GM12891 (cell line): Measurements from ENCODE around the gene IQGAP2.

ENCODE experiments used
- POLR2A ChIP-seq: IDR thresholded peaks from 2 replicates; pipeline ENCODE4 v1.6.1; 2011; ENCODE audit warnings: low read depth, low read length, control low read depth
- POLR2AphosphoS5 ChIP-seq: IDR thresholded peaks from 2 replicates; pipeline ENCODE4 v1.6.1; 2011; ENCODE audit warnings: low read depth, low read length, control low read depth
- TAF1 ChIP-seq: IDR thresholded peaks from 2 replicates; pipeline ENCODE4 v1.6.1; 2011; ENCODE audit warnings: low read depth, low read length, control low read depth

GRCh38 chr5:76389513-76390154 lies 13.5 kb upstream of the IQGAP2 start:
- no peak for TF ChIP-seq POLR2A
- TF ChIP-seq POLR2AphosphoS5 = no peak
- no peak for TF ChIP-seq TAF1
